HG02588 (cell line): Measurements from ENCODE around the gene ZFC3H1.
A peak's percentile ranks its signal among the peaks of the same experiment; 100 is the strongest.
"Not testable (repeated sequence)": the region's sequence is repeated elsewhere in the genome, so short reads cannot be mapped to it uniquely, and the experiment has no call there.

Source experiments
- ATAC-seq: cut with Tn5 transposase; IDR thresholded peaks from one replicate; pipeline ENCODE4 v1.9.1; 2021; ENCODE audit warnings: mild to moderate bottlenecking, moderate library complexity; ENCODE audit not compliant: unreplicated experiment

The ZFC3H1 gene

GRCh38 chr12:71663561-71664410 is at the start of gene ZFC3H1, which contains the start of gene THAP2:
TSS of gene ZFC3H1 (minus strand) at chr12:71663848. CDS start at chr12:71663610, 238 bp downstream.
TSS of gene THAP2 (plus strand) at chr12:71664301. CDS start at chr12:71664510, 209 bp downstream.
- ATAC-seq = peak; percentile 87

GRCh38 chr12:71710276-71711125 is 46.9 kb upstream of the ZFC3H1 start:
- ATAC-seq = no peak

GRCh38 chr12:71708658-71709057 is 45.0 kb upstream of the ZFC3H1 start:
- ATAC-seq = no peak

- no peak for ATAC-seq
Measured at GRCh38 chr12:71704920-71705319, 41.3 kb upstream of the ZFC3H1 start.

- no peak for ATAC-seq
Measured at GRCh38 chr12:71703206-71703605, 39.6 kb upstream of the ZFC3H1 start.

GRCh38 chr12:71702590-71702989 is 38.9 kb upstream of the ZFC3H1 start:
- no peak for ATAC-seq

GRCh38 chr12:71702181-71702580 is 38.5 kb upstream of the ZFC3H1 start:
- not testable (repeated sequence) for ATAC-seq

GRCh38 chr12:71695782-71696181 is 32.1 kb upstream of the ZFC3H1 start:
- no peak for ATAC-seq

- peak; percentile 92 for ATAC-seq
Measured at GRCh38 chr12:71694099-71694820, 30.6 kb upstream of the ZFC3H1 start.

- peak; percentile 6 for ATAC-seq
Measured at GRCh38 chr12:71693651-71694050, 30.0 kb upstream of the ZFC3H1 start.

- ATAC-seq = no peak
Measured at GRCh38 chr12:71693126-71693525, 29.5 kb upstream of the ZFC3H1 start.

- ATAC-seq = no peak
Measured at GRCh38 chr12:71691504-71692129, 28.0 kb upstream of the ZFC3H1 start.

- ATAC-seq = no peak
Measured at GRCh38 chr12:71688961-71689570, 25.4 kb upstream of the ZFC3H1 start.

GRCh38 chr12:71687172-71687571 is 23.5 kb upstream of the ZFC3H1 start:
- not testable (repeated sequence) for ATAC-seq

GRCh38 chr12:71686658-71687025 is 23.0 kb upstream of the ZFC3H1 start:
- ATAC-seq = no peak

- ATAC-seq = peak; percentile 90
Measured at GRCh38 chr12:71685914-71686657, 22.4 kb upstream of the ZFC3H1 start, which contains the start of gene TMEM19. TSS of gene TMEM19 (plus strand) at chr12:71686082. CDS start at chr12:71686681, 599 bp downstream.

GRCh38 chr12:71685312-71685906 is 21.8 kb upstream of the ZFC3H1 start:
- ATAC-seq = no peak

- no peak for ATAC-seq
Measured at GRCh38 chr12:71684081-71684480, 20.4 kb upstream of the ZFC3H1 start.

GRCh38 chr12:71683633-71684032 is 20.0 kb upstream of the ZFC3H1 start:
- no peak for ATAC-seq
